ENCODE measurements around the gene BACH2. TPM values are rescaled to one million over a fixed set of nuclear protein-coding genes. Genes with fewer than 3 reads are reported as not detected.

BACH2 gene
- total RNA-seq, 4 donors from 2014 or later = 8.5 to 20.0 (median 13.3) TPM

- H3K36me3 ChIP-seq = peaks cover 10% of the 10 kb centered on the region
- H3K4me1 ChIP-seq = no peaks in the 10 kb centered on the region
- 91% methylated on average over 5 of the region's 5 CpGs for WGBS
- no peak for DNase-seq (ENCODE audit: low spot score in 2 of 2)
- TF ChIP-seq POLR2AphosphoS5 (IDR thresholded peaks at IDR 0.05) (no peak), POLR2A (IDR thresholded peaks at IDR 0.05) (no peak)
- H3K27me3 ChIP-seq = no peaks in the 10 kb centered on the region
- H3K4me3 ChIP-seq = no peak overlapping the region
- no peaks in the 10 kb centered on the region for H3K9me3 ChIP-seq
- no peak overlapping the region for H3K27ac ChIP-seq
Measured at GRCh38 chr6:89955364-89955763, 341.3 kb downstream of the BACH2 start.

DNA sequence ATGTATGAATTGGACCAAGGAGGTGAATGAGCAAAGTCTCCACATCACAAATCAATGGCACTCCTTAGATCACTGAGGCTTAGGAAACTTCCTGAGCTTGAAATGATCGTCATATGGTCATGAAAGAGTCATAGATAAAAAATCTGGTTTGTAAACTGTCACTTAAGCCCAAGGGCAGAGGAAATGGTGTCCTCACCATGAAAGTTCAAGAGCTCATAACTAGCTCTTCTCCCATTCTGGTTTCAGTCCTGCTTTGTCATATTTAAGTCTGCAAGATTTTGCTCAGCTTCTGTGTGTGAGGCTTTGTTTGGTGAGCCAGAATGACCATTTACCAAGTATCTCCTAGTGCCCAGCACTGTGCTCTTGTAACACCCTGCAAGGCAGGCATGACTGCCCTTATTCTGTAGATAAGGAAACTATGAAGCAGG is 341.9 kb downstream of the BACH2 start:
- Histone ChIP-seq H3K4me1 (no peaks in the 10 kb centered on the region), H3K4me3 (no peak overlapping the region), H3K9me3 (no peaks in the 10 kb centered on the region), H3K36me3 (peaks cover 10% of the 10 kb centered on the region), H3K27ac (no peak overlapping the region), H3K27me3 (no peaks in the 10 kb centered on the region)
- TF ChIP-seq, protein P1, sequence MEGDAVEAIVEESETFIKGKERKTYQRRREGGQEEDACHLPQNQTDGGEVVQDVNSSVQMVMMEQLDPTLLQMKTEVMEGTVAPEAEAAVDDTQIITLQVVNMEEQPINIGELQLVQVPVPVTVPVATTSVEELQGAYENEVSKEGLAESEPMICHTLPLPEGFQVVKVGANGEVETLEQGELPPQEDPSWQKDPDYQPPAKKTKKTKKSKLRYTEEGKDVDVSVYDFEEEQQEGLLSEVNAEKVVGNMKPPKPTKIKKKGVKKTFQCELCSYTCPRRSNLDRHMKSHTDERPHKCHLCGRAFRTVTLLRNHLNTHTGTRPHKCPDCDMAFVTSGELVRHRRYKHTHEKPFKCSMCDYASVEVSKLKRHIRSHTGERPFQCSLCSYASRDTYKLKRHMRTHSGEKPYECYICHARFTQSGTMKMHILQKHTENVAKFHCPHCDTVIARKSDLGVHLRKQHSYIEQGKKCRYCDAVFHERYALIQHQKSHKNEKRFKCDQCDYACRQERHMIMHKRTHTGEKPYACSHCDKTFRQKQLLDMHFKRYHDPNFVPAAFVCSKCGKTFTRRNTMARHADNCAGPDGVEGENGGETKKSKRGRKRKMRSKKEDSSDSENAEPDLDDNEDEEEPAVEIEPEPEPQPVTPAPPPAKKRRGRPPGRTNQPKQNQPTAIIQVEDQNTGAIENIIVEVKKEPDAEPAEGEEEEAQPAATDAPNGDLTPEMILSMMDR (IDR thresholded peaks at IDR 0.05) = no peak
- TF ChIP-seq POLR2AphosphoS5 (IDR thresholded peaks at IDR 0.05) (no peak), EP300 (IDR thresholded peaks at IDR 0.05) (no peak), POLR2A (IDR thresholded peaks at IDR 0.05) (no peak)
- 75% methylated on average over 1 of the region's 1 CpG for WGBS
- DNase-seq (ENCODE audit: low spot score in 2 of 2) = no peak

DNA sequence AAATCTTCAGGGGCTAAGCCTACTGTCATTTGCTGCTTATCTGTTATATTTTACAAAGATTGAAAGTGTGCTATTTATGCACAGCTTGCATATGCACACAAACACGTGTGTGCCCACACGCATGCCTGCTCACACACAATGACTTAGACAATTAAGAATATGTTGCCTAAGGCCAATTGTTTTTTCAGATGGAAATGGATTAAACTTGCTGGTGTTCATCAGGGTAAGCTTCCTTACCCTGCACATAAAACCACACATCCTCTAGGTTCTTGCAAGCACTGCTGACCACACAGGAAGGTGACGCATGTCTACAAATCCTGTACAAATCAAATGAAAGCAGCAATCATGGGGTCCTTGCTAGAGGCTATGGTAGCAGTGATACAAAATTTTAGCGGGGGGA is 344.0 kb downstream of the BACH2 start:
- Histone ChIP-seq H3K27ac (no peak overlapping the region), H3K9me3 (no peaks in the 10 kb centered on the region), H3K27me3 (no peaks in the 10 kb centered on the region), H3K4me1 (peaks cover 6% of the 10 kb centered on the region), H3K4me3 (no peak overlapping the region), H3K36me3 (peaks cover 10% of the 10 kb centered on the region)
- TF ChIP-seq, protein P1 (IDR thresholded peaks at IDR 0.05) = no peak
- no peak for TF ChIP-seq EP300 (IDR thresholded peaks at IDR 0.05)
- no peak for TF ChIP-seq POLR2AphosphoS5 (IDR thresholded peaks at IDR 0.05)
- no peak for TF ChIP-seq POLR2A (IDR thresholded peaks at IDR 0.05)
- WGBS = 61% methylated on average over 4 of the region's 4 CpGs
- no peak for DNase-seq (ENCODE audit: low spot score in 2 of 2)

GRCh38 chr6:89952105-89952671 is 344.5 kb downstream of the BACH2 start:
- Histone ChIP-seq H3K9me3 (no peaks in the 10 kb centered on the region), H3K4me3 (no peak overlapping the region), H3K36me3 (peaks cover 10% of the 10 kb centered on the region), H3K4me1 (peaks cover 6% of the 10 kb centered on the region), H3K27me3 (no peaks in the 10 kb centered on the region), H3K27ac (no peak overlapping the region)
- TF ChIP-seq EP300 (IDR thresholded peaks at IDR 0.05) (no peak), POLR2A (IDR thresholded peaks at IDR 0.05) (no peak), POLR2AphosphoS5 (IDR thresholded peaks at IDR 0.05) (no peak)
- TF ChIP-seq, protein P1 (IDR thresholded peaks at IDR 0.05) = no peak
- 60% methylated on average over 6 of the region's 6 CpGs for WGBS
- DNase-seq (ENCODE audit: low spot score in 2 of 2) = no peak

- no peak for DNase-seq (ENCODE audit: low spot score in 2 of 2)
- peaks cover 6% of the 10 kb centered on the region for H3K4me1 ChIP-seq
- H3K9me3 ChIP-seq = no peaks in the 10 kb centered on the region
- TF ChIP-seq POLR2AphosphoS5 (IDR thresholded peaks at IDR 0.05) (no peak), POLR2A (IDR thresholded peaks at IDR 0.05) (no peak)
- H3K4me3 ChIP-seq = no peak overlapping the region
- 77% methylated on average over 15 of the region's 15 CpGs for WGBS
- H3K36me3 ChIP-seq = peaks cover 10% of the 10 kb centered on the region
- H3K27me3 ChIP-seq = no peaks in the 10 kb centered on the region
- H3K27ac ChIP-seq = no peak overlapping the region
Measured at GRCh38 chr6:89951574-89952104, 345.0 kb downstream of the BACH2 start.

- peaks cover 6% of the 10 kb centered on the region for H3K4me1 ChIP-seq
- H3K36me3 ChIP-seq = peaks cover 10% of the 10 kb centered on the region
- WGBS = 89% methylated on average over 10 of the region's 15 CpGs
- no peaks in the 10 kb centered on the region for H3K27me3 ChIP-seq
- TF ChIP-seq POLR2A (IDR thresholded peaks at IDR 0.05) (no peak), POLR2AphosphoS5 (IDR thresholded peaks at IDR 0.05) (no peak), EP300 (IDR thresholded peaks at IDR 0.05) (no peak)
- TF ChIP-seq, protein P1 (IDR thresholded peaks at IDR 0.05) = no peak
- no peak overlapping the region for H3K27ac ChIP-seq
- no peaks in the 10 kb centered on the region for H3K9me3 ChIP-seq
- no peak for DNase-seq (ENCODE audit: low spot score in 2 of 2)
- H3K4me3 ChIP-seq = no peak overlapping the region
Measured at GRCh38 chr6:89950879-89951391, 345.7 kb downstream of the BACH2 start.
